ENCODE measurements around the gene NT5C2.

GRCh38 chr10:103192451-103193106 lies 493 bp downstream of the NT5C2 start:
- no peak for TF ChIP-seq CTCF (IDR thresholded peaks at IDR 0.05)
- peak in 1 of 2 donors; percentile 61 for TF ChIP-seq POLR2A (IDR thresholded peaks at IDR 0.05)
- no peak for TF ChIP-seq EP300 (IDR thresholded peaks at IDR 0.05)
- TF ChIP-seq POLR2AphosphoS5 (IDR thresholded peaks at IDR 0.05): peak in 1 of 3 donors; percentile 72
